GM21717 (cell line): Measurements from ENCODE around the gene SGCD.

Source experiments
- ATAC-seq: cut with Tn5 transposase; IDR thresholded peaks from one replicate; pipeline ENCODE4 v1.9.1; 2021; ENCODE audit warnings: mild to moderate bottlenecking, moderate library complexity; ENCODE audit not compliant: unreplicated experiment

The SGCD gene

GRCh38 chr5:156359476-156359875 is 32.5 kb downstream of the SGCD start:
- peak; percentile 81 for ATAC-seq

GRCh38 chr5:156361436-156362109 is 34.6 kb downstream of the SGCD start:
- no peak for ATAC-seq

GRCh38 chr5:156363861-156364260 is 36.9 kb downstream of the SGCD start:
- ATAC-seq = no peak

GRCh38 chr5:156366521-156366920 is 39.6 kb downstream of the SGCD start:
- ATAC-seq = no peak

- no peak for ATAC-seq
Observed at GRCh38 chr5:156367597-156367996, 40.6 kb downstream of the SGCD start.

- peak; percentile 69 for ATAC-seq
Observed at GRCh38 chr5:156375895-156376495, 49.0 kb downstream of the SGCD start.

GRCh38 chr5:156376751-156377150 is 49.8 kb downstream of the SGCD start:
- peak; percentile 42 for ATAC-seq

- peak; percentile 46 for ATAC-seq
Observed at GRCh38 chr5:156378159-156378558, 51.2 kb downstream of the SGCD start.

GRCh38 chr5:156379206-156379605 is 52.2 kb downstream of the SGCD start:
- ATAC-seq = no peak

GRCh38 chr5:156380848-156381247 is 53.9 kb downstream of the SGCD start:
- no peak for ATAC-seq

GRCh38 chr5:156383510-156384265 is 56.7 kb downstream of the SGCD start:
- no peak for ATAC-seq

GRCh38 chr5:156385416-156385815 is 58.5 kb downstream of the SGCD start:
- ATAC-seq = no peak

GRCh38 chr5:156386976-156387375 is 60.0 kb downstream of the SGCD start:
- no peak for ATAC-seq

- ATAC-seq = no peak
Observed at GRCh38 chr5:156387391-156387790, 60.4 kb downstream of the SGCD start.

GRCh38 chr5:156388233-156388632 is 61.3 kb downstream of the SGCD start:
- ATAC-seq = no peak

- no peak for ATAC-seq
Observed at GRCh38 chr5:156391139-156391538, 64.2 kb downstream of the SGCD start.

- no peak for ATAC-seq
Observed at GRCh38 chr5:156393980-156394379, 67.0 kb downstream of the SGCD start.

- no peak for ATAC-seq
Observed at GRCh38 chr5:156394642-156395305, 67.8 kb downstream of the SGCD start.

GRCh38 chr5:156395306-156395675 is 68.3 kb downstream of the SGCD start:
- no peak for ATAC-seq

GRCh38 chr5:156396063-156396829 is 69.3 kb downstream of the SGCD start:
- ATAC-seq = no peak

GRCh38 chr5:156396830-156397081 is 69.8 kb downstream of the SGCD start:
- ATAC-seq = no peak
